MG63 (cell line): ENCODE measurements around the gene NFIC. TPM values are rescaled to one million over a fixed set of nuclear protein-coding genes. Genes with fewer than 3 reads are reported as not detected.
A peak's percentile ranks its signal among the peaks of the same experiment; 100 is the strongest.
"Not testable (repeated sequence)": the region's sequence is repeated elsewhere in the genome, so short reads cannot be mapped to it uniquely, and the experiment has no call there.

Source experiments
- DNase-seq: peaks from one replicate; pipeline ENCODE4 v3.0.0-alpha.2; 2020
- H3K27me3 ChIP-seq: fragments of 250-450 bp; sonication (Bioruptor Pico); 2 replicates; pipeline ENCODE4 v1.5.1; 2020; ENCODE audit warnings: mild to moderate bottlenecking, moderate library complexity
- H3K36me3 ChIP-seq: fragments of 250-450 bp; sonication (Bioruptor Pico); 2 replicates; pipeline ENCODE4 v1.5.1; 2020; ENCODE audit warnings: mild to moderate bottlenecking, moderate library complexity
- H3K4me3 ChIP-seq: fragments of 250-450 bp; sonication (Bioruptor Pico); 2 replicates; pipeline ENCODE4 v1.5.1; 2020; ENCODE audit warnings: mild to moderate bottlenecking, moderate library complexity
- H3K9me3 ChIP-seq: fragments of 250-450 bp; sonication (Bioruptor Pico); 2 replicates; pipeline ENCODE4 v1.5.1; 2020; ENCODE audit warnings: mild to moderate bottlenecking, moderate library complexity
- total RNA-seq: library from RNA; depleted of rRNA; stranded (reverse); fragments of >200 nt; shearing (Covaris generic); gene quantifications from 2 replicates; pipeline ENCODE4 v1.2.3, GENCODE V29; 2014; ENCODE audit warnings: low replicate concordance

NFIC gene
- total RNA-seq, 1 experiment from 2014 or later, result 14.1 TPM

DNA sequence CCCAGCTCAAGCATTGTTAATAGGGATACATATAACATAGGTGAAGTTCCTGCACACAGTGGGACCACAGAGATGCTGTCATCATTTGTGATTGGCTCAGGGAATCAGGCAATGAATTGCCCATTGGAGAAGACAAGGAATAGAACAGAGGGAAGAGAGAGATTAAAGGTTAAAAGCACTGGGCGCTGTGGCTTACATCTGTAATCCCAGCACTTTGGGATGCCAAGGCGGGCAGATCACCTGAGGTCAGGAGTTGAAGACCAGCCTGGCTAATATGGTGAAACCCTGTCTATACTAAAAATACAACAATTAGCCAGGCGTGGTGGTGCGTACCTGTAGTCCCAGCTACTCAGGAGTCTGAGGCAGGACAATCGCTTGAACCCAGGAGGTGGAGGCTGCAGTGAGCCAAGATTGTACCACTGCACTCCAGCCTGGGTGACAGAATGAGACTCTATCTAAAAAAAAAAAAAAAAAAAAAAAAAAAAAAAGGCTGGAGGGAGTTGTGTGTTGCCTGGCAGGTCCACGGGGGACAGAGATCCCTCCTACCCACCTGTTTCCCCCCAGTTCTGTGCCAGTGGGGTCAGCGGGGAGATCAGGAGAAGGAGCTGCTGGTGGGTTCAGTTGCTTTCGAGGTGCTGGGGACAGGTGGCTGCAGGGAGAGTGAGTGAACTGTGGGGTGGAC is 31.5 kb upstream of the NFIC start:
- not testable (repeated sequence) for DNase-seq, H3K4me3 ChIP-seq, H3K9me3 ChIP-seq, H3K27me3 ChIP-seq, H3K36me3 ChIP-seq

DNA sequence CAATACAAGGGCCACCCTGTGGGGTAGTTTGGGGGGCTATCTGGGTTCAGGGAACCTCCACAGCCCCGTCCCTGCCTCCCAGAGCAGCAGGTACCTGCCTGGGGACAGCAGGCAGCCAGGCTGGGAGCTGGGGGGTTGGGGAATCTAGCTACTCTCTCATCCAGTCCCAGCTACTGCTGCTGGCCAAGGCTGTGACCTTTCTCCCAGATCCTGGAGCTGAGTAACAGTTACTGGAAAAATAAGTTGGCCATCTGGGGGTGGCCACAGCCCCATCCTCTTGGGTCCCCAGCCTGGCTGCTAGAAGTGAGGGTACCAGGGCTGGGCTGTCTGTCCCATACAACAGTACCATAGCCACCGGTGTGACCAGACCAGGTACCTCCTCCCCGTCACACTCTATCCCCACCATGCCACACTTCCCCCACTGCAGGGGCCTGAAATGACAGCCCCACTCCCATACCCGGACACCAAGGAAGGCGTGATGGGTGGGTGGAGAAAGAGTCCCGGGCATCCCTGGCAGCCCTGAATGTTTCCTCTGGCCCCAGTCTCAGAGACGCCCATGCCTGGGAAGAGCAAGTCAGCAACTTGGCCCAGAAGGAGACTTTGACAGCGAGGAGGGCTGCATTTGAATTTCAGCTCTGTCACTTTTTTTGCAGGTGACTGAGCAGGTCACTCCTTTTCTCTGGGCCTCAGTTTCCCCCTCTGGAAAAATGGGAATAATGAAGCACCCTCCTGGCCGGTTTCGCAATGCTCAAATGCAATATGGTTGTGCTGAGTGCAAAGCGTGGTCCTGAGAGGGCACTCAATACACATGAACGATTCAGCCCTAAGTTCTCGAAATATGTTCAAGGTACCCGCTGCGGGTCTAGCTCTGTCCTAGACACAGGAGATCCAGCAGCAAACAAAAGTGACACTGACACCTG is 30.7 kb upstream of the NFIC start:
- Histone ChIP-seq H3K36me3 (no peaks in the 10 kb centered on the region), H3K4me3 (no peak overlapping the region), H3K9me3 (no peaks in the 10 kb centered on the region), H3K27me3 (no peaks in the 10 kb centered on the region)
- DNase-seq, result peak; percentile 79

- no peaks in the 10 kb centered on the region for H3K9me3 ChIP-seq
- no peak overlapping the region for H3K4me3 ChIP-seq
- no peaks in the 10 kb centered on the region for H3K27me3 ChIP-seq
- H3K36me3 ChIP-seq, result no peaks in the 10 kb centered on the region
- no peak for DNase-seq
These were observed 30.1 kb upstream of the NFIC start for GRCh38 chr19:3336351-3336679.

GRCh38 chr19:3336680-3337523 is 29.5 kb upstream of the NFIC start:
- Histone ChIP-seq H3K4me3 (no peak overlapping the region), H3K27me3 (no peaks in the 10 kb centered on the region)
- peak; percentile 94 for DNase-seq

GRCh38 chr19:3338541-3339181 is 27.7 kb upstream of the NFIC start:
- DNase-seq, result no peak
- no peaks in the 10 kb centered on the region for H3K27me3 ChIP-seq
- no peak overlapping the region for H3K4me3 ChIP-seq
- H3K9me3 ChIP-seq, result no peaks in the 10 kb centered on the region
- H3K36me3 ChIP-seq, result no peaks in the 10 kb centered on the region

More at GRCh38 chr19:3336680-3337523, 29.5 kb upstream of the NFIC start:
- H3K9me3 ChIP-seq, result no peaks in the 10 kb centered on the region
- no peaks in the 10 kb centered on the region for H3K36me3 ChIP-seq

DNA sequence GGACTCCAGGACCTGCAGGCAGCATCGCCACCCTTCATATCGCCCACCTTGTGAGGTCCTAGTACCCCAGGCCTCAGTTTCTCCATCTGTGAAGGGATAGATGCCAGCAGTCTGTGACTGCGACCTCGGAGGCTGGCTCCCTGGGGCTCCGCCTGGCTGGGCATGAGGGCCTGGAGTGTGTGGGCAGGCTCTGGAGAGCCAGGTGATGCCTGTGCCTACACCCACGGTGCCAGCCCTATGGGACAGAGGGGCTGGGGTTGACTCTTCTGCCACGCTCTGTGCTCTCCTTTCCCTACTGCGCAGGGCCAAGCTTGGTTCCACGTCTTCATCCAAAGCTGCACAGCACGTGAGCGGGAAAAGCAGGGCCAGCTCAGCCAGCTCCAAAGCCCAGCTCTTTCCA is 26.0 kb upstream of the NFIC start:
- H3K4me3 ChIP-seq, result no peak overlapping the region
- H3K9me3 ChIP-seq, result no peaks in the 10 kb centered on the region
- H3K36me3 ChIP-seq, result no peaks in the 10 kb centered on the region
- no peaks in the 10 kb centered on the region for H3K27me3 ChIP-seq
- DNase-seq, result no peak

- H3K4me3 ChIP-seq, result no peak overlapping the region
- no peaks in the 10 kb centered on the region for H3K27me3 ChIP-seq
- DNase-seq, result no peak
- H3K9me3 ChIP-seq, result no peaks in the 10 kb centered on the region
- no peaks in the 10 kb centered on the region for H3K36me3 ChIP-seq
These were observed 24.1 kb upstream of the NFIC start for GRCh38 chr19:3342246-3342645.

DNA sequence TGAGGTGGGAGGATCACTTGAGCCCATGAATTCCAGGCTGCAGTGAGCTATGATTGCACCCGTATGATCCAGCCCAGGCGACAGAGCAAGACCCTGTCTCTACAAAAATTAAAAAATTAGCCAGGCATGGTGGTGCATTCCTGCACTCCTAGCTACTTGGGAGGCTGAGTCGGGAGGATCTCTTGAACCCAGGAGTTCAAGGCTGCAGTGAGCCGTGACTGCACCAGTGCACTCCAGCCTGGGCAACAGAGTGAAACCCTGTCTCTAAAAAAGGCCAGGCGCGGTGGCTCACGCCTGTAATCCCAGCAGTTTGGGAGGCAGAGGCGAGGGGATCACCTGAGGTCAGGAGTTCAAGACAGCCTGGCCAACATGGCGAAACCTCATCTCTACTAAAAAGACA is 23.4 kb upstream of the NFIC start:
- DNase-seq, H3K4me3 ChIP-seq, H3K27me3 ChIP-seq, H3K36me3 ChIP-seq, H3K9me3 ChIP-seq: not testable (repeated sequence)

GRCh38 chr19:3343619-3344502 is 22.5 kb upstream of the NFIC start:
- no peaks in the 10 kb centered on the region for H3K36me3 ChIP-seq
- H3K9me3 ChIP-seq, result no peaks in the 10 kb centered on the region
- H3K27me3 ChIP-seq, result no peaks in the 10 kb centered on the region
- peak; percentile 90 for DNase-seq
- H3K4me3 ChIP-seq, result peak overlapping the region; percentile 30

- H3K9me3 ChIP-seq, result no peaks in the 10 kb centered on the region
These were observed 21.5 kb upstream of the NFIC start for GRCh38 chr19:3344608-3345598.

GRCh38 chr19:3345850-3346460 is 20.4 kb upstream of the NFIC start:
- no peak for DNase-seq
- no peaks in the 10 kb centered on the region for H3K36me3 ChIP-seq
- H3K9me3 ChIP-seq, result no peaks in the 10 kb centered on the region
- no peak overlapping the region for H3K4me3 ChIP-seq
- no peaks in the 10 kb centered on the region for H3K27me3 ChIP-seq

More at GRCh38 chr19:3344608-3345598, 21.5 kb upstream of the NFIC start:
- H3K4me3 ChIP-seq, result no peak overlapping the region
- no peak for DNase-seq
- no peaks in the 10 kb centered on the region for H3K36me3 ChIP-seq
- H3K27me3 ChIP-seq, result no peaks in the 10 kb centered on the region

DNA sequence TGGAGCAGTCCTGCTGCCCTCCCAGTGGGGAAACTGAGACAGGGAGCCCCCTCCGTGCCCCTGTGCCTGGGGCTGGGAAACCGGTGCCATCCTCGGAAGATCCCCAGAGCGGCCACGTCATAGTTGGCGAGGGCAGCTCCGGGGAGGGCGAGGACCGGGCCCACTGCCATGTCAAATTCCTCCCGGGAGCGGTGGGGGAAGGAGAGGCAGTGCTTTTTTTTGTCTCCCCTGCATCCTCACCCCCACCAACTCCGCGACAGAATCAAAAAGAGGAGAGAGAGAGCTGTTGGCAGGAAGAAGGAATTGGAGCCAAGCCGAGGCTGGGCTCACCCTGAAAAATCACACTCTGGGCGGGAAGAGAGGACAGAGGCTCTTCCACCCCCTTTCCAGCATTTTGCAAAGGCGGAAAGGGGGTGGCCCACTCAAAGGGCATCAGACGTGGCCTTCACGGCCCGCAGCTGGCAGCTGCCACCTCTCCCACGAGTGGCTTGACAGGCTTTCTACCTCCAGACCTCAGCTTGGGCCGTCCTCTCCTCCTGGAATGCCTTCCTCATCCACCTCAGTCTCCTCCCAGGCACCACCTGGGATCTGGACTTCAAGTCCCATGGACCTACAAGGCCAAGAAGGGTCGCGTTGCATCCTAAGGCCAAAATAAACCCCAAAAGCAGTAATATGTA is 19.6 kb upstream of the NFIC start:
- peak; percentile 89 for DNase-seq
- H3K27me3 ChIP-seq, result no peaks in the 10 kb centered on the region
- H3K9me3 ChIP-seq, result no peaks in the 10 kb centered on the region
- no peak overlapping the region for H3K4me3 ChIP-seq
- H3K36me3 ChIP-seq, result no peaks in the 10 kb centered on the region

DNA sequence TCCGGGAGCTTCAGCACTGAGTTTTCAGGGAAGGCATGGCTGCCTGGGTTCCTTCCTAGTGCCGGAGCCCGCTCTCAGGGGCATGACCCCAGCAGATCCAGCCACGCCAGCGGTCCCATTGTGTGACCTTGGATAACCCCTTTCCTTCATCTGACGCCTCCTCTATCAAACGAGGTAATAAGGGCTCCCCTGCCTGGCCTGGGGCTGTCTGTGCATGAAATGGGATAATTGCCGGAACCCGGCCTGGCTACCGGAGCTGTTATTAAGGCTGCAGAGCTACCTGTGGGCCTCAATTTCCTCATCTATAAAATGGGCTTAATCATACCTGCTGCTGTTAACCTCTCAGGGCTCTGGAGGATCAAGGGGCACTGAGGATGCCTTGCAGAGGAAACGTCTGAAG is 18.3 kb upstream of the NFIC start:
- H3K9me3 ChIP-seq, result no peaks in the 10 kb centered on the region
- no peak overlapping the region for H3K4me3 ChIP-seq
- DNase-seq, result no peak
- H3K27me3 ChIP-seq, result no peaks in the 10 kb centered on the region
- no peaks in the 10 kb centered on the region for H3K36me3 ChIP-seq

- H3K27me3 ChIP-seq, H3K9me3 ChIP-seq, DNase-seq, H3K4me3 ChIP-seq, H3K36me3 ChIP-seq: not testable (repeated sequence)
These were observed 17.9 kb upstream of the NFIC start for GRCh38 chr19:3348469-3348868.
